Uterus (tissue), 4 donors: ENCODE results near the gene LYPD6. TPM values are rescaled to one million over a fixed set of nuclear protein-coding genes. Genes with fewer than 3 reads are reported as not detected.

Experiments
- DNase-seq, 2 donors: peaks; one replicate each; pipeline ENCODE4 v3.0.0-alpha.2; 2019 to 2020
- H3K27ac ChIP-seq, 2 donors: fragments of 200-600 bp; sonication (generic); 1 replicate in 1 of 2; 2 replicates in 1 of 2; pipeline ENCODE4 v1.5.1; 2016 to 2018
- H3K27me3 ChIP-seq, 2 donors: fragments of 200-600 bp; sonication (generic); one replicate each; pipeline ENCODE4 v1.5.1; 2018 to 2019; ENCODE audit warnings: control low read depth in 1 of 2
- H3K36me3 ChIP-seq, 2 donors: fragments of 200-600 bp; sonication (generic); one replicate each; pipeline ENCODE4 v1.5.1; 2019; ENCODE audit warnings: control low read depth in 1 of 2
- H3K4me1 ChIP-seq, 2 donors: fragments of 200-600 bp; sonication (generic); one replicate each; pipeline ENCODE4 v1.5.1; 2018 to 2019; ENCODE audit warnings: control low read depth in 1 of 2
- H3K4me3 ChIP-seq, 2 donors: fragments of 200-600 bp; sonication (generic); 1 replicate in 1 of 2; 2 replicates in 1 of 2; pipeline ENCODE4 v1.5.1; 2018 to 2019; ENCODE audit warnings: mild to moderate bottlenecking in 1 of 2
- H3K9me3 ChIP-seq, 2 donors: fragments of 200-600 bp; sonication (generic); one replicate each; pipeline ENCODE4 v1.5.1; 2019; ENCODE audit warnings: control low read depth in 1 of 2
- POLR2A ChIP-seq, 2 donors: fragments of 450-650 bp; IDR thresholded peaks; one replicate each; pipeline ENCODE4 v1.6.1; 2016; ENCODE audit warnings: antibody characterized with exemption in 2 of 2, mild to moderate bottlenecking in 1 of 2, moderate library complexity in 1 of 2
- intact Hi-C: fragments of 100-400 bp; cut with DNase I; formaldehyde crosslinking; loops from one replicate; pipeline ENCODE4 v1.15.1; 2023; ENCODE audit warnings: low total_unique reads
- total RNA-seq, 4 donors: library from RNA; depleted of rRNA in 3 of 4; stranded (reverse); fragments of >200 nt in 3 of 4; gene quantifications; one replicate each; pipeline versions ENCODE4 v1.1.0 to v1.2.4, GENCODE V29; 2014 to 2023
- TF ChIP-seq, protein P1 (sequence below), 4 experiments: fragments of 200-600 bp in 2 of 4; fragments of 450-650 bp in 2 of 4; sonication (generic) in 2 of 4; IDR thresholded peaks; one replicate each; pipeline ENCODE4 v1.5.1; 2016 to 2019; ENCODE audit warnings: antibody characterized with exemption in 4 of 4, mild to moderate bottlenecking in 2 of 4, moderate library complexity in 1 of 4
- donor health status: DM: yes; HTN: yes; CAD: no.

The LYPD6 gene
- total RNA-seq, 4 donors from 2014 or later = 0.29 to 23.7 (median 1.7) TPM

DNA sequence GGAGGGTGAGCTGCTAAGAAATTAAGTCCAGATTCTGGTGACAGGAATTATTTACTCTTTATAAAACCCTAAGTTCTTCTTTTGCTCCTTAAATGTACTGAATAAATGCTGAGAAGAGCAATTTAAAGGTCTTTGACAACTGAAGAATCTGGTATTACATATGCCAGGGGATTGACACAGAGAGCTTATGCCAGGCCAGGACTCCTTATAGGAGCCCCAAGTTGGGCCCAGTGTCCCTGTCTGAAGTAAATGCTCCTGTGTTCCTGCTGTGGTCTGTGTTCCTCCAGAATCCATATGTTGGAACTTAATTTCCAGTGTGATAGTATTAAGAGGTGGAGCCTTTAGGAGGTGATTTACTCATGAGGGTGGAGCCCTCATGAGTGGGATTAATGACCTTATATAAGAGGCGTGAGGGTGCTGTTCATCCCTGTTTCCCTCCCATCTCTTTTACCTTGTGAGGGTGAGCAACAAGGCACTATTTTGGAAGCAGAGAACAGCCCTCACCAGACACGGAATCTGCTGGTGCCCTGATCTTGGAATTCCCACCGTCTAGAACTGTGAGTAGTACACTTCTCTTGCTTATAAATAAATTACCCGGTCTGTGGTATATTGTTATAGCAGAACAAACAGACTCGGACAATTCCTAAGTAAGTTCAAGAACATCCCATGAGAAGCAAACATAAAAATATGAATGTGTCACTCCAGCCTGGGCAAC, 39.8 kb downstream of the LYPD6 start:
- TF ChIP-seq, protein P1, sequence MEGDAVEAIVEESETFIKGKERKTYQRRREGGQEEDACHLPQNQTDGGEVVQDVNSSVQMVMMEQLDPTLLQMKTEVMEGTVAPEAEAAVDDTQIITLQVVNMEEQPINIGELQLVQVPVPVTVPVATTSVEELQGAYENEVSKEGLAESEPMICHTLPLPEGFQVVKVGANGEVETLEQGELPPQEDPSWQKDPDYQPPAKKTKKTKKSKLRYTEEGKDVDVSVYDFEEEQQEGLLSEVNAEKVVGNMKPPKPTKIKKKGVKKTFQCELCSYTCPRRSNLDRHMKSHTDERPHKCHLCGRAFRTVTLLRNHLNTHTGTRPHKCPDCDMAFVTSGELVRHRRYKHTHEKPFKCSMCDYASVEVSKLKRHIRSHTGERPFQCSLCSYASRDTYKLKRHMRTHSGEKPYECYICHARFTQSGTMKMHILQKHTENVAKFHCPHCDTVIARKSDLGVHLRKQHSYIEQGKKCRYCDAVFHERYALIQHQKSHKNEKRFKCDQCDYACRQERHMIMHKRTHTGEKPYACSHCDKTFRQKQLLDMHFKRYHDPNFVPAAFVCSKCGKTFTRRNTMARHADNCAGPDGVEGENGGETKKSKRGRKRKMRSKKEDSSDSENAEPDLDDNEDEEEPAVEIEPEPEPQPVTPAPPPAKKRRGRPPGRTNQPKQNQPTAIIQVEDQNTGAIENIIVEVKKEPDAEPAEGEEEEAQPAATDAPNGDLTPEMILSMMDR (IDR thresholded peaks at IDR 0.05) = no peak
- TF ChIP-seq POLR2A (IDR thresholded peaks at IDR 0.05) = no peak
- DNase-seq = no peak
- Histone ChIP-seq H3K4me3 (no peak overlapping the region), H3K4me1 (no peaks in the 10 kb centered on the region), H3K27ac (no peak overlapping the region), H3K27me3 (no peaks in the 10 kb centered on the region), H3K9me3 (no peaks in the 10 kb centered on the region), H3K36me3 (no peaks in the 10 kb centered on the region)
- intact Hi-C loops = no loop called here

DNA sequence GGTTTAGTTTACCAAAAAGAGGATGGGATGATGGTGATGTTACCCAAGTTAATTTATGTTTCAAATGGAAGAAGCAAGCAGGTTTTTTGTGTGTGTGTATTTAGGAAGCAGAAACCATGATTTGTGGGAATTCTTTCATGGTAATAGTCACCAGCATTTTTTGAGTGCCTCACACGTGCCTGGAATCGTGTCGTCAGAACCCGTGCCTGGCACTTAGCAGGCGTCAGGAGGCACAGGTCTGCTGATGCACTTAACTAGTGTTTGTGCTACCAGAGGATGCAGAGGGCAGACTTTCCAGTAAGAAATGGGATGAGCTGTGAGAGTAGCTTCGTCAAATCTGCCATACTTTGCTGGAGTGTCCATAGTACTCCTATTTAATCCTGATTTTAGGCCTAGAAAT, 41.1 kb downstream of the LYPD6 start:
- no peak overlapping the region for H3K27ac ChIP-seq
- no peaks in the 10 kb centered on the region for H3K4me1 ChIP-seq
- no peaks in the 10 kb centered on the region for H3K9me3 ChIP-seq
- no peaks in the 10 kb centered on the region for H3K27me3 ChIP-seq
- no peaks in the 10 kb centered on the region for H3K36me3 ChIP-seq
- no peak for DNase-seq
- H3K4me3 ChIP-seq = no peak overlapping the region
- TF ChIP-seq POLR2A (IDR thresholded peaks at IDR 0.05) = no peak
- TF ChIP-seq, protein P1 (IDR thresholded peaks at IDR 0.05) = no peak
- intact Hi-C loops = no loop called here

DNA sequence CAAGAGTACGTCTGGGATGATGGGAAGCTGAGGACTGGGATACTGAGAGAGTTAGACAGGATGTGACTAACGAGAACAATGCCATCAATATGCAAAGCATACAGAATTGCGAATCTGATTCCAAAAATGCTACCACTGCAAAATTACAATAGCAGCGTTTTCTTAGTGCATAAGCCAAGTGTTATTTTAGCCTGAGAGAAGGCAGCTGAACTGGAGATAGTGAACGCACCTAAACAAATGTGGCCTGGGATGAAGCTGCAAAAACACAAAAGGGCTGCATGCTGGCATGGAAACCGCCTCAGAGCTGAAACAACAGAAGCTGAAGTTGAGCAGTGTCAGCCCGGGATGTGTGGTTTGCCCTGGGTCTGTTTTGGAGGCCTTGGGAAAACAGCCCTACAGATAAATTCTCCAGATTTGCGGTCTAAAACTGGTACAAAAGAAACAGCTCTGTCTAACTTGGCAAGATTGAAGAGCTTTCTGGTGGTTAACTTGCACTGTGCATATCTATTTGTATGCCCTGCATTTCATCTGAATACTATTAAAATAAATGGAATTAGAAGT, 45.5 kb downstream of the LYPD6 start:
- intact Hi-C loops = no loop called here
- H3K27me3 ChIP-seq = no peaks in the 10 kb centered on the region
- no peak overlapping the region for H3K4me3 ChIP-seq
- DNase-seq = no peak
- H3K27ac ChIP-seq = no peak overlapping the region
- no peaks in the 10 kb centered on the region for H3K9me3 ChIP-seq
- no peaks in the 10 kb centered on the region for H3K4me1 ChIP-seq
- H3K36me3 ChIP-seq = no peaks in the 10 kb centered on the region
- TF ChIP-seq, protein P1 (IDR thresholded peaks at IDR 0.05) = no peak
- no peak for TF ChIP-seq POLR2A (IDR thresholded peaks at IDR 0.05)

DNA sequence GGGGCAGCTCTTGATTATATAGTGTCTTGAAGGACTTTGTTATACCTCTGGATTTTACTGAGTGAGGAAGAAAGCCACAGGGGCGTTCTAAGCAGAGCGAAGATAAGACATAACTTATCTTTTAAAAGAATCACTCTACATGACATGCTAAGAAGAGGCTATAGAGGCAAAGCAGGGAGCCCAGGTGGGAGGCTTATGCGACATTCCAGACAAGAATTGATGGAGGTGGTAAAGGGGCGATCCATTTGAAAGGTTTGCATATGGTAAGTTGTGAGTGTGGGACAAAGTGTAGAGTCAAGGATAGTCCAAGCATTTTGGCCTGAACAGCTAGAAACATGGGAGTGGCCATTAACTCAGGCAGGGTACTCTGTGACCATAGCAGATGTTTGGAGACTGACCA, 49.8 kb downstream of the LYPD6 start:
- intact Hi-C loops = no loop called here
- H3K27me3 ChIP-seq = no peaks in the 10 kb centered on the region

DNA sequence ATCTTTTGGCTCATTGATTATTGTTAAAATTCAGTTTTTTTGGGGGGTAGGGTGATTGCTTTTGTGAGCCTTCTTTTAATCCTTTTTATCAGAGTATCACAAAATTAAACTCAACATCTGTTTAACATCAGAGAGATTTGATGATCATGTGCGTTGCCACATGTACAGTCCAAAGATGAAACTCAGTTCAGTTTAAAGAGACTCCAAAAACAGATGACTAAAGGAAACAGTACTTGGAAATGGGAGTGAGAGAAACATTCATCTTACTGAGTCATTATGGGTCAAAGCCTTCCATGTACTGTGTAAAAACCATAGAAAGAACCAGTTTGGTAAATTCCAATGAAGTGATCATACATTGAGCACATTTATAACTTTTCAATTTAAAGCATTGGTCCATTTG, 53.0 kb downstream of the LYPD6 start:
- TF ChIP-seq, protein P1 (IDR thresholded peaks at IDR 0.05) = no peak
- TF ChIP-seq POLR2A (IDR thresholded peaks at IDR 0.05) = no peak
- Histone ChIP-seq H3K36me3 (no peaks in the 10 kb centered on the region), H3K27ac (no peak overlapping the region), H3K9me3 (no peaks in the 10 kb centered on the region), H3K27me3 (no peaks in the 10 kb centered on the region), H3K4me1 (no peaks in the 10 kb centered on the region), H3K4me3 (no peak overlapping the region)
- intact Hi-C loops = no loop called here
- DNase-seq = no peak

More for the DNA sequence above, 49.8 kb downstream of the LYPD6 start:
- no peaks in the 10 kb centered on the region for H3K9me3 ChIP-seq
- no peaks in the 10 kb centered on the region for H3K36me3 ChIP-seq
- TF ChIP-seq, protein P1 (IDR thresholded peaks at IDR 0.05) = no peak
- no peak for TF ChIP-seq POLR2A (IDR thresholded peaks at IDR 0.05)
- H3K4me3 ChIP-seq = no peak overlapping the region
- no peak overlapping the region for H3K27ac ChIP-seq
- H3K4me1 ChIP-seq = no peaks in the 10 kb centered on the region
- DNase-seq = no peak
